Lower leg skin (tissue), 4 donors: ENCODE data around the gene RERE. TPM values are rescaled to one million over a fixed set of nuclear protein-coding genes. Genes with fewer than 3 reads are reported as not detected.

Experiments used
- DNase-seq, 2 donors: peaks; one replicate each; pipeline ENCODE4 v3.0.0-alpha.2; 2019; ENCODE audit warnings: low spot score in 2 of 2
- H3K4me3 ChIP-seq: fragments of 200-600 bp; sonication (generic); 2 replicates; pipeline ENCODE4 v1.5.1; 2017; ENCODE audit warnings: mild to moderate bottlenecking, low read depth; ENCODE audit not compliant: poor library complexity, severe bottlenecking
- POLR2A ChIP-seq, 2 donors: fragments of 450-650 bp; IDR thresholded peaks; one replicate each; pipeline ENCODE4 v1.6.1; 2016 to 2017; ENCODE audit warnings: antibody characterized with exemption in 2 of 2, mild to moderate bottlenecking in 1 of 2, moderate library complexity in 1 of 2
- WGBS, 2 donors: methylation state at CpG; one replicate each; pipeline ENCODE4 v1.1.5; 2018; 5-methylcytosine and 5-hydroxymethylcytosine counted together
- intact Hi-C: fragments of 100-400 bp; cut with DNase I; formaldehyde crosslinking; loops from one replicate; pipeline ENCODE4 v1.15.0; 2023; ENCODE audit warnings: low total_unique reads
- total RNA-seq, 4 donors: library from RNA; depleted of rRNA; stranded (reverse); fragments of >200 nt; gene quantifications; one replicate each; pipeline ENCODE4 v1.1.0, GENCODE V29; 2016
- TF ChIP-seq, protein P1 (sequence below), 3 donors: fragments of 450-650 bp; IDR thresholded peaks; one replicate each; pipeline ENCODE4 v1.5.1; 2016; ENCODE audit warnings: antibody characterized with exemption in 3 of 3, mild to moderate bottlenecking in 3 of 3, moderate library complexity in 2 of 3

RERE gene
- total RNA-seq, 4 donors from 2014 or later, result 41.0 to 84.9 (median 76.8) TPM

DNA sequence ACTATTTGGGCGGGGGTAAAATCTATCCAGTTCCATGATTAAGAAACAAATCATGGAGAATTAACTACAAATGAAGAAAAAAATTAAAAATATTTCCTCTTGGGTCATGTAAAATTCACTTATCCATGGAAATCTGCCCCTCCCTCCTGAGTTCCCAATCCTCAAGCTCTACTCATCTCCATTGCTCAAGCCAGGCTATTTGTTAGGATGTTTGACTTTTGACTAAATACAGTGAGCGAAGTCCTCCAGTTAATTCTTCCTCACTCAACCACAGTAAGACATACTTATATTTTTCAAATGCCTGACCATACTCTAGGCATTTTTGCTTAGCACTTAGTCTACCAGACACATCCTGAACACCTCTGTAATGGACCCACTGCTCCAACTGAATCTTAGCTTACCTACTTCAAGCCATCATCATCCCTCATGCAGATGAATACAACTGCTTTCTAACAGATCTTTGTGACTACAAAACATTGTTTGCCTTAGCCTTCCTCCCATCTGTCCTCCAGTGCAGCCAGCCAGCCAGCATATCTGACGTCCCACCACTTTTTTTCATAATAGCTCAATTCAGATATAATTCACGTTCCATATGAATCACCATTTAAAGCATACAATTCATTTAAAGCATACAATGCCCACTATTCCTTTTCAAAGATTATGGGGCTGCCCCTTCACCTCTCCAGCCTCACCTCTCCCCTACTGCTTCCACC lies 154.2 kb downstream of the RERE start:
- no peak overlapping the region for H3K4me3 ChIP-seq
- DNase-seq, result no peak
- WGBS, 2 donors, result 96 to 98% methylated on average over 4 of the region's 4 CpGs
- TF ChIP-seq, protein P1, sequence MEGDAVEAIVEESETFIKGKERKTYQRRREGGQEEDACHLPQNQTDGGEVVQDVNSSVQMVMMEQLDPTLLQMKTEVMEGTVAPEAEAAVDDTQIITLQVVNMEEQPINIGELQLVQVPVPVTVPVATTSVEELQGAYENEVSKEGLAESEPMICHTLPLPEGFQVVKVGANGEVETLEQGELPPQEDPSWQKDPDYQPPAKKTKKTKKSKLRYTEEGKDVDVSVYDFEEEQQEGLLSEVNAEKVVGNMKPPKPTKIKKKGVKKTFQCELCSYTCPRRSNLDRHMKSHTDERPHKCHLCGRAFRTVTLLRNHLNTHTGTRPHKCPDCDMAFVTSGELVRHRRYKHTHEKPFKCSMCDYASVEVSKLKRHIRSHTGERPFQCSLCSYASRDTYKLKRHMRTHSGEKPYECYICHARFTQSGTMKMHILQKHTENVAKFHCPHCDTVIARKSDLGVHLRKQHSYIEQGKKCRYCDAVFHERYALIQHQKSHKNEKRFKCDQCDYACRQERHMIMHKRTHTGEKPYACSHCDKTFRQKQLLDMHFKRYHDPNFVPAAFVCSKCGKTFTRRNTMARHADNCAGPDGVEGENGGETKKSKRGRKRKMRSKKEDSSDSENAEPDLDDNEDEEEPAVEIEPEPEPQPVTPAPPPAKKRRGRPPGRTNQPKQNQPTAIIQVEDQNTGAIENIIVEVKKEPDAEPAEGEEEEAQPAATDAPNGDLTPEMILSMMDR (IDR thresholded peaks at IDR 0.05), result no peak
- no peak for TF ChIP-seq POLR2A (IDR thresholded peaks at IDR 0.05)
- intact Hi-C loops, result no loop called here

DNA sequence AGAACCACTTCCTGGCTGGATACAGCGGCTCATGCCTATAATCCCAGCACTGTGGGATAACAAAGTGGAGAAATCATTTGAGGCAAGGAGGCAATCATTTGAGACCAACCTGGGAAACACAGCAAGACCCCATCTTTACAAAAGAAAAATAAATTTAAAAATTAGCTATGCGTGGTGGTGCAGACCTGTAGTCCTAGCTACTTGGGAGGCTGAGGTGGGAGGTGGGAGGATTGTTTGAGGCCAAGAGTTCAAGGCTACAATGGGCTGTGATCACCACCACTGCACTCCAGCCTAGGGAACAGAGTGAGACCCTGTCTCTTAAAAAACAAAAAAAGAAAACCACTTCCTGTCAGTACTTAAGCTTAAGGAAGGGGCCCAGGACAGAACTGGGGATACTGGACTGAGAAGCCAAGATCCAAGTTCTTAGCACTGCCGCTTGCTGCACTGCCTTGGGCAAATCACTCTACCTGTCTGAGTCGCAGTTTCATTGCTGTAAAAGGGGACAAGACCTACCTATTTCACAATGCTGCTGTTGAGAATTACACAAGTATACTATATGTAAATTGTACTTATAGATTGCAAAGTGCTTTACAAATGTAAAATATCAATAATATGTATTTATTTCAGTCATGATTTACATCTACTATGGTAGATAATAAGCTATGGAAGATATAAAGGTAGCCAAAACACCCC lies 154.9 kb downstream of the RERE start:
- 73 to 85% methylated on average over 4 of the region's 4 CpGs for WGBS, 2 donors
- intact Hi-C loops, result no loop called here
- TF ChIP-seq, protein P1 (IDR thresholded peaks at IDR 0.05), result no peak
- no peak for TF ChIP-seq POLR2A (IDR thresholded peaks at IDR 0.05)
- DNase-seq, result no peak
- no peak overlapping the region for H3K4me3 ChIP-seq

DNA sequence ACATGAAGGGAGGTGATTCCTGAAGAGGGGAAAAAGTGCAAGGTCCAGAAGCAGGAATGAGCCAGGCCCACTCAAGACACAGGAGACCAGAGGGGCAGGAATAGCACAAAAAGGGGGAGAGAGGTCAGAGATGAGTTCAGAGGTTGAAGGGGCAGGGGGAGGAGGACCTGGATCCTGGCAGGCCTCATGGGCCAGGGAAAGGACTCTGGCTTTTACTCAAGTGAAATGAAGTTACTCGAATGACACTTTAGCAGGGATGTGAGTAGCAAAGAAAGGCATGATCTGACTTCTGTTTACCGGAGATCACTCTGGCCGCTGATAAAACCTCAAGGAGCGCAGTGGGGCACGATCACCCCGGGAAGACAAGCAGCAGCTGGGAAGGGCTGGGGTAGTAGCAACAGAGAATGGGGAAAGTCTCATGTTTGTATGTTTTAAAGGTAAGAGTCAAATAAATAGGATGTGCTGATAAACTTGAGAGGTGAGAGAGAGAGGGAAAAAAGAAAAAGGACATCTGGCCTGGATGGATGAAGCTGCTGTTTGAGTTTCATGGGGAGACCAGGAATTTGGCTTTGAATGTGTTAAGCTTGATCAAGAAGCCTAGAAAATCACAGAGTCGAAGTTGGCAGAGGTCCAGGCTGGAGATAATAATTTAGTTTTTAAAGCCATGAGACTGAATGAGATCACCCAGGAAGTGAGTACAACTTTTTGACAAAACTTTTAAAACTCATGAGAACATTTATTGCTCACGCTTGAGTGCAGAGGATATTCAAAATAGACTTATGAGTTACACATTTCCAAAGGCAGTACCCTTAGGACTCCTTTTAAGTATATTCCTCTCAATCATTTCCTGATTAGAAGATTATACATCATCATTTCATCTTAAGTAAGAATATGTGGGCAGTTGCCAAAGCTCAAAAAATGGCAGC lies 156.0 kb downstream of the RERE start:
- H3K4me3 ChIP-seq, result no peak overlapping the region
- WGBS, 2 donors, result 36 to 40% methylated on average over 8 of the region's 8 CpGs
- peak in 1 of 2 donors; percentile 24 for DNase-seq
- intact Hi-C loops, result no loop called here
- TF ChIP-seq, protein P1 (IDR thresholded peaks at IDR 0.05), result no peak

DNA sequence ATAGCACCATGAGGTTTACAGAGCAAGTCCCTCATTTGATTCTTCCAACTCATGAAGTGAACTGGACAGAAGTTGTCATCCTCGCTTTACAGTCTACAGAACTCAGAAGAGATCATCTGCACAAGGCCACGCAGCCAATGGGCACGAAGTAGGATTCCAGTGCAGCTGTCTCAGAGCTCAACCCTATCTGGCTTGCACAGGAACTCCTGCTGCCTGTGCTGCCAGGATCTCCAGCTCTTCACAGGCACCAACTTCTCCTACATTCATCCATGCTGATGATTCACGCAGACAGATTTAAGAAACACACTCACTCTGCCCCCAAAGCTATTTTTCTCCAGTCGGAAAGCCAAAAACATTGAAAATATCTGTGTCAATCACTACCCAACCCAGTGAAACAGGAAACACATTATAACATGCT lies 157.0 kb downstream of the RERE start:
- peak; percentile 40 to 85 for DNase-seq
- no peak overlapping the region for H3K4me3 ChIP-seq
- TF ChIP-seq, protein P1 (IDR thresholded peaks at IDR 0.05), result no peak
- intact Hi-C loops, result no loop called here
- 8 to 10% methylated on average over 5 of the region's 5 CpGs for WGBS, 2 donors

DNA sequence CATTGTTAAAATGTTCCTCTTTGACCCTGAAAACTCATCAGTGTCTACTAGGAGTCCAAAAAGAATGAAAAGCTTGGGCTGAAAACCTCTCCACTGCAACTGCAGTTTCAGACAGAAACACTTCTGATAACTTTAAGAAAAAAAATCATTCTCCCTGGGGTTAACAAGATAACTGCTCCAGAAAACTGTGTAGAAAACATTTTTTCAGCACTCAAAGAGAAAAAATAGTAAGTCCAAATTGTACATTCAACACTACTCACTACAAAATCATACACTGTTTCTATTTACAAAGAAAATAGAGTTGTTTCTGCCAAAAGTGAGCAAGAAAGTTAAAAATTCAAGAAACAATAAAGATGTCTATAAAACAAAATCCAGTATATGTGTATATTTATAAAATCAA lies 157.8 kb downstream of the RERE start:
- no peak for TF ChIP-seq POLR2A (IDR thresholded peaks at IDR 0.05)
- TF ChIP-seq, protein P1 (IDR thresholded peaks at IDR 0.05), result no peak
- H3K4me3 ChIP-seq, result no peak overlapping the region
- intact Hi-C loops, result no loop called here
- no peak for DNase-seq
